Measurements from ENCODE around the gene ADARB1. TPM values are rescaled to one million over a fixed set of nuclear protein-coding genes. Genes with fewer than 3 reads are reported as not detected.

The ADARB1 gene
- total RNA-seq, 4 donors from 2014 or later: 3.4 to 15.6 (median 5.7) TPM

- Histone ChIP-seq H3K4me1 (no peaks in the 10 kb centered on the region), H3K27ac (no peak overlapping the region), H3K36me3 (no peaks in the 10 kb centered on the region), H3K9me3 (no peaks in the 10 kb centered on the region), H3K27me3 (peaks cover 0 to 47% (median 1%) of the 10 kb centered on the region in 4 donors), H3K4me3 (peak overlapping the region in 1 of 4 donors; percentile 6)
- no peak for DNase-seq
- intact Hi-C loops (cut with DNase I): no loop called here
- WGBS, 2 donors: 82 to 86% methylated on average over 21 to 26 of the region's 28 CpGs
- TF ChIP-seq POLR2A (IDR thresholded peaks at IDR 0.05): no peak
- no peak for TF ChIP-seq CTCF (IDR thresholded peaks at IDR 0.05)
These were observed 159.7 kb downstream of the ADARB1 start for GRCh38 chr21:45234127-45234526.

DNA sequence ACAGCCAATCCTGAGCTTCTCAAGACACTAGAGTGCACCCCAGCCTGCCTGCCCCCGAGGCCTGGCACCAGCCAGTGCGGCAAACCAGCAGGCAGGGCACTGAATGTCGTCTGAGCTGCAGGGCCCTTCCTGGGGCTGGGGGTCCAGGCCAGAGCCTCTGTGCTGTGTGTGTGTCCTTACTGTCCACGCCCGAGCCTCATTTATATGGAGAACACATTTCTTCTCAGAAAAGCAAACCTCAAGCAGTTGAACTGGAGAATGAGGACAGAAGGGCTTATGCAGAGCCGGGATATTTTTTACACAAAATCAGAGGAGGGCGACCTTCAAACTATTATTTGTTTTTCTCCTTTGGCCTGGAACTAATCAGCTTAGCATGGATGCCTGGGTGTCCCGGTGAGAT, 160.6 kb downstream of the ADARB1 start:
- H3K4me1 ChIP-seq: no peaks in the 10 kb centered on the region
- 61 to 71% methylated on average over 3 of the region's 8 CpGs for WGBS, 2 donors
- intact Hi-C loops (cut with DNase I): no loop called here

DNA sequence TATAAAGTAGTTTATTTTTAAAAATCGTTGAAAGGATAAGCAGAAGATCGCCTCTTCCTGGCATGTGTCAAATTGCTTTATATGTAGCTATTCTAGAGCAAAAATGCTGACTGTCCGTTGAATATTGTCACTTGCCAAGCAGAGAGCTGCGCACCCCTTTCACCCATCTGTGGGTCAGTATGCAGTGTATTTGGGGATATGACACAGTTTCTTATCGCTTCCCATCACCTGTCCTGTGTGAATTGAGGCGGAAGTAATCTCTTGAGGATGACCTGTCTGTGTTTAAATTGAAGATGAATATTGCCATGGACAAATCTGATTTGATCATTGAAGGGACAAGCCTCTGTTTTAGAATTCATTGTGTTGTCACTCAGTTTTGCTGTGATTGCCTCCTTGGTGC, 161.1 kb downstream of the ADARB1 start:
- no peaks in the 10 kb centered on the region for H3K36me3 ChIP-seq
- no peak overlapping the region for H3K4me3 ChIP-seq
- DNase-seq: no peak
- intact Hi-C loops (cut with DNase I): no loop called here
- TF ChIP-seq POLR2A (IDR thresholded peaks at IDR 0.05): no peak
- TF ChIP-seq CTCF (IDR thresholded peaks at IDR 0.05): no peak
- H3K9me3 ChIP-seq: no peaks in the 10 kb centered on the region
- H3K4me1 ChIP-seq: no peaks in the 10 kb centered on the region
- peaks cover 0 to 47% (median 1%) of the 10 kb centered on the region in 4 donors for H3K27me3 ChIP-seq
- 73 to 80% methylated on average over 5 to 6 of the region's 6 CpGs for WGBS, 2 donors
- no peak overlapping the region for H3K27ac ChIP-seq

More for the DNA sequence above, 160.6 kb downstream of the ADARB1 start:
- no peak overlapping the region for H3K4me3 ChIP-seq
- H3K9me3 ChIP-seq: no peaks in the 10 kb centered on the region
- no peak for DNase-seq
- no peaks in the 10 kb centered on the region for H3K36me3 ChIP-seq
- no peak overlapping the region for H3K27ac ChIP-seq
- peaks cover 0 to 47% (median 1%) of the 10 kb centered on the region in 4 donors for H3K27me3 ChIP-seq
- TF ChIP-seq CTCF (IDR thresholded peaks at IDR 0.05): no peak
- TF ChIP-seq POLR2A (IDR thresholded peaks at IDR 0.05): no peak

DNA sequence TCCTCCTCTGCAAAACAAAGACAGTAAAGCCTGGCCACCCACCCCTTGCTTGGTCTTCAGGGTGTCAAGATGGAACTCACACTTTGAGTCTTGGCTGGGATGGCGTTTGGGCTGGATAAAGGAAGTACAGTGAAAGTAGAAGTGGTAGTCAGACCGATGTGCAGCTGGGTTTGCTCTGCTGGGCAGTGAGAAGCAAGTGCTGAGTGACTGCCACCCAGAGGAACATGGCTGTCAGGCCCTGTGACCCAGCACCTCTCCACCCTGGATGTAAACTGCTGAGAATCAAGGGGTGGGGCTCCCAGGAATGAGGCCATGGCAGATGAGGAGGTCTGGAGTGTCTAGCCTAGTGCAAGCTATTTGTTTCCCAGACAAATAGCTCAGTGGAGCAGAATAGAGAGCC, 162.1 kb downstream of the ADARB1 start:
- 35 to 85% methylated on average over 2 of the region's 2 CpGs for WGBS, 2 donors
- TF ChIP-seq POLR2A (IDR thresholded peaks at IDR 0.05) (no peak), CTCF (IDR thresholded peaks at IDR 0.05) (no peak)
- H3K36me3 ChIP-seq: no peaks in the 10 kb centered on the region
- no peaks in the 10 kb centered on the region for H3K4me1 ChIP-seq
- no peak overlapping the region for H3K4me3 ChIP-seq
- DNase-seq: no peak
- peaks cover 0 to 7% (median 0%) of the 10 kb centered on the region in 3 donors for H3K9me3 ChIP-seq
- no peak overlapping the region for H3K27ac ChIP-seq
- H3K27me3 ChIP-seq: peaks cover 0 to 47% (median 1%) of the 10 kb centered on the region in 4 donors
- intact Hi-C loops (cut with DNase I): no loop called here

DNA sequence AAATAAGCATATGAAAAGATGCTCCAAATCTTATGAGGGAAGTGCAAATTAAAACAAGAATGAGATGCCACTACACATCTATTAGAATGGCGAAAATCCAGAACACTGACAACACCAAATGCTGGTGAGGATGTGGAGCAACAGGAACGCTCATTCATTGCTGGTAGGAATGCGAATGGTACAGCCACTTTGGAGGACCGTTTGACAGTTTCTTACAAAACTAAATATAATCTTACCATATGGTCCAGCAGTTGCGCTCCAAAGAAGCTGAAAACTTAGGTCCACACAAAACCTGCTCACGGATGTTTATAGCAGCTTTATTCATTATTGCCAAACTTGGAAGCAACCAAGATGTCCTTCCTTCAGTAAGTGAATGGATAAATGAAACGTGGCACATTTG, 163.0 kb downstream of the ADARB1 start:
- Histone ChIP-seq H3K4me1 (no peaks in the 10 kb centered on the region), H3K9me3 (peaks cover 0 to 13% (median 0%) of the 10 kb centered on the region in 3 donors), H3K36me3 (no peaks in the 10 kb centered on the region), H3K4me3 (no peak overlapping the region), H3K27ac (no peak overlapping the region), H3K27me3 (peaks cover 0 to 39% (median 1%) of the 10 kb centered on the region in 4 donors)
- TF ChIP-seq CTCF (IDR thresholded peaks at IDR 0.05) (no peak), POLR2A (IDR thresholded peaks at IDR 0.05) (no peak)
- WGBS, 2 donors: 82 to 86% methylated on average over 7 of the region's 7 CpGs
- intact Hi-C loops (cut with DNase I): no loop called here
- no peak for DNase-seq
